Liver (tissue), 3 donors: ENCODE measurements around the gene CSMD2.

Experiments used
- CTCF ChIP-seq: fragments of 150-350 bp; IDR thresholded peaks from 2 replicates; pipeline ENCODE4 v1.5.1; 2017; ENCODE audit warnings: improper control_type of control experiment, low read depth, low read length; ENCODE audit not compliant: missing input control
- EGR1 ChIP-seq, 2 donors: IDR thresholded peaks; 2 replicates each; pipeline ENCODE4 v1.6.1; 2016 to 2018; ENCODE audit warnings: antibody characterized with exemption in 2 of 2, low read depth in 2 of 2
- GABPA ChIP-seq, 2 donors: IDR thresholded peaks in 1 of 2; conservative IDR thresholded peaks in 1 of 2; 2 replicates each; pipeline ENCODE4 v1.6.1; 2016; ENCODE audit warnings: antibody characterized with exemption in 2 of 2, mild to moderate bottlenecking in 1 of 2, moderate library complexity in 1 of 2
- HNF4A ChIP-seq, 2 donors: conservative IDR thresholded peaks; 2 replicates each; pipeline ENCODE4 v1.6.1; 2016; ENCODE audit warnings: antibody characterized with exemption in 2 of 2, mild to moderate bottlenecking in 2 of 2
- JUND ChIP-seq, 2 donors: IDR thresholded peaks; 2 replicates each; pipeline ENCODE4 v1.6.1; 2016; ENCODE audit warnings: antibody characterized with exemption in 2 of 2
- MAX ChIP-seq: IDR thresholded peaks from 2 replicates; pipeline ENCODE4 v1.6.1; 2016; ENCODE audit warnings: antibody characterized with exemption
- NR2F2 ChIP-seq: IDR thresholded peaks from 2 replicates; pipeline ENCODE4 v1.6.1; 2016; ENCODE audit warnings: antibody characterized with exemption
- RAD21 ChIP-seq, 2 donors: IDR thresholded peaks; 2 replicates each; pipeline ENCODE4 v1.6.1; 2016; ENCODE audit warnings: antibody characterized with exemption in 2 of 2, mild to moderate bottlenecking in 2 of 2
- RXRA ChIP-seq, 2 donors: IDR thresholded peaks; 2 replicates each; pipeline ENCODE4 v1.6.1; 2017 to 2018; ENCODE audit warnings: antibody characterized with exemption in 2 of 2, mild to moderate bottlenecking in 1 of 2
- TAF1 ChIP-seq: conservative IDR thresholded peaks from 2 replicates; pipeline ENCODE4 v1.6.1; 2016; ENCODE audit warnings: antibody characterized with exemption, mild to moderate bottlenecking
- YY1 ChIP-seq: IDR thresholded peaks from 2 replicates; pipeline ENCODE4 v1.6.1; 2016; ENCODE audit warnings: antibody characterized with exemption, mild to moderate bottlenecking
- TF ChIP-seq, protein P1 (sequence below): IDR thresholded peaks from 2 replicates; pipeline ENCODE4 v1.6.1; 2016; ENCODE audit warnings: antibody characterized with exemption
- TF ChIP-seq, protein P2 (sequence below): IDR thresholded peaks from 2 replicates; pipeline ENCODE4 v1.6.1; 2016; ENCODE audit warnings: antibody characterized with exemption, mild to moderate bottlenecking
- donor health status: healthy.
- donor health status: healthy.

GRCh38 chr1:33697816-33698215 is 467.2 kb downstream of the CSMD2 start:
- no peak for TF ChIP-seq MAX
- TF ChIP-seq NR2F2, result no peak
- no peak for TF ChIP-seq CTCF
- TF ChIP-seq TAF1, result no peak
- TF ChIP-seq JUND (IDR thresholded peaks at IDR 0.05), result no peak
- TF ChIP-seq, protein P1, sequence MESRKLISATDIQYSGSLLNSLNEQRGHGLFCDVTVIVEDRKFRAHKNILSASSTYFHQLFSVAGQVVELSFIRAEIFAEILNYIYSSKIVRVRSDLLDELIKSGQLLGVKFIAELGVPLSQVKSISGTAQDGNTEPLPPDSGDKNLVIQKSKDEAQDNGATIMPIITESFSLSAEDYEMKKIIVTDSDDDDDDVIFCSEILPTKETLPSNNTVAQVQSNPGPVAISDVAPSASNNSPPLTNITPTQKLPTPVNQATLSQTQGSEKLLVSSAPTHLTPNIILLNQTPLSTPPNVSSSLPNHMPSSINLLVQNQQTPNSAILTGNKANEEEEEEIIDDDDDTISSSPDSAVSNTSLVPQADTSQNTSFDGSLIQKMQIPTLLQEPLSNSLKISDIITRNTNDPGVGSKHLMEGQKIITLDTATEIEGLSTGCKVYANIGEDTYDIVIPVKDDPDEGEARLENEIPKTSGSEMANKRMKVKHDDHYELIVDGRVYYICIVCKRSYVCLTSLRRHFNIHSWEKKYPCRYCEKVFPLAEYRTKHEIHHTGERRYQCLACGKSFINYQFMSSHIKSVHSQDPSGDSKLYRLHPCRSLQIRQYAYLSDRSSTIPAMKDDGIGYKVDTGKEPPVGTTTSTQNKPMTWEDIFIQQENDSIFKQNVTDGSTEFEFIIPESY, result no peak
- TF ChIP-seq RXRA (IDR thresholded peaks at IDR 0.05), result no peak
- TF ChIP-seq GABPA (IDR thresholded peaks at IDR 0.05 in 1 of 2, conservative IDR thresholded peaks at IDR 0.05 in 1 of 2), result no peak
- TF ChIP-seq, protein P2, sequence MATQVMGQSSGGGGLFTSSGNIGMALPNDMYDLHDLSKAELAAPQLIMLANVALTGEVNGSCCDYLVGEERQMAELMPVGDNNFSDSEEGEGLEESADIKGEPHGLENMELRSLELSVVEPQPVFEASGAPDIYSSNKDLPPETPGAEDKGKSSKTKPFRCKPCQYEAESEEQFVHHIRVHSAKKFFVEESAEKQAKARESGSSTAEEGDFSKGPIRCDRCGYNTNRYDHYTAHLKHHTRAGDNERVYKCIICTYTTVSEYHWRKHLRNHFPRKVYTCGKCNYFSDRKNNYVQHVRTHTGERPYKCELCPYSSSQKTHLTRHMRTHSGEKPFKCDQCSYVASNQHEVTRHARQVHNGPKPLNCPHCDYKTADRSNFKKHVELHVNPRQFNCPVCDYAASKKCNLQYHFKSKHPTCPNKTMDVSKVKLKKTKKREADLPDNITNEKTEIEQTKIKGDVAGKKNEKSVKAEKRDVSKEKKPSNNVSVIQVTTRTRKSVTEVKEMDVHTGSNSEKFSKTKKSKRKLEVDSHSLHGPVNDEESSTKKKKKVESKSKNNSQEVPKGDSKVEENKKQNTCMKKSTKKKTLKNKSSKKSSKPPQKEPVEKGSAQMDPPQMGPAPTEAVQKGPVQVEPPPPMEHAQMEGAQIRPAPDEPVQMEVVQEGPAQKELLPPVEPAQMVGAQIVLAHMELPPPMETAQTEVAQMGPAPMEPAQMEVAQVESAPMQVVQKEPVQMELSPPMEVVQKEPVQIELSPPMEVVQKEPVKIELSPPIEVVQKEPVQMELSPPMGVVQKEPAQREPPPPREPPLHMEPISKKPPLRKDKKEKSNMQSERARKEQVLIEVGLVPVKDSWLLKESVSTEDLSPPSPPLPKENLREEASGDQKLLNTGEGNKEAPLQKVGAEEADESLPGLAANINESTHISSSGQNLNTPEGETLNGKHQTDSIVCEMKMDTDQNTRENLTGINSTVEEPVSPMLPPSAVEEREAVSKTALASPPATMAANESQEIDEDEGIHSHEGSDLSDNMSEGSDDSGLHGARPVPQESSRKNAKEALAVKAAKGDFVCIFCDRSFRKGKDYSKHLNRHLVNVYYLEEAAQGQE, result no peak
- no peak for TF ChIP-seq RAD21 (IDR thresholded peaks at IDR 0.05)
- no peak for TF ChIP-seq HNF4A (conservative IDR thresholded peaks at IDR 0.05)
- no peak for TF ChIP-seq EGR1 (IDR thresholded peaks at IDR 0.05; ENCODE audit: low read depth in 2 of 2)
- TF ChIP-seq YY1, result no peak
